Natural killer cell (primary cell): Measurements from ENCODE around the gene DNAH1. TPM values are rescaled to one million over a fixed set of nuclear protein-coding genes. Genes with fewer than 3 reads are reported as not detected.

Experiments
- ATAC-seq, 3 donors: fragments of 150-1000 bp in 2 of 3; fragments of 200-7000 bp in 1 of 3; cut with Tn5 transposase; 1 replicate in 1 of 3; 2 replicates in 2 of 3; pipeline ENCODE4 v1.10.0; 2021; ENCODE audit warnings: mild to moderate bottlenecking in 2 of 3, moderate library complexity in 2 of 3
- DNase-seq, 2 donors: peaks; one replicate each; pipeline versions ENCODE4 v3.0.0 to v3.0.0-alpha.2; 2013 to 2021; ENCODE audit warnings: mixed read lengths in 1 of 2
- H3K27ac ChIP-seq: one replicate; pipeline ENCODE4 v1.5.1; 2013; ENCODE audit warnings: mild to moderate bottlenecking, low read length
- H3K27me3 ChIP-seq: one replicate; pipeline ENCODE4 v1.6.1; 2013; ENCODE audit warnings: low read length; ENCODE audit not compliant: control insufficient read depth, insufficient read depth
- H3K36me3 ChIP-seq: one replicate; pipeline ENCODE4 v1.6.1; 2013; ENCODE audit warnings: low read length; ENCODE audit not compliant: control insufficient read depth, insufficient read depth
- H3K4me1 ChIP-seq: one replicate; pipeline ENCODE4 v1.6.1; 2013; ENCODE audit warnings: low read length; ENCODE audit not compliant: control insufficient read depth, insufficient read depth
- H3K4me3 ChIP-seq: one replicate; pipeline ENCODE4 v1.5.1; 2013; ENCODE audit warnings: low read length
- H3K9me3 ChIP-seq: one replicate; pipeline ENCODE4 v1.6.1; 2013; ENCODE audit warnings: low read length; ENCODE audit not compliant: control insufficient read depth, insufficient read depth
- H3K27ac Mint-ChIP-seq, 2 donors: one replicate each; pipeline ENCODE4 v1.8.0; 2022; ENCODE audit warnings: mild to moderate bottlenecking in 2 of 2, mixed read lengths in 2 of 2, moderate library complexity in 1 of 2
- H3K27me3 Mint-ChIP-seq, 2 donors: one replicate each; pipeline ENCODE4 v1.8.0; 2022; ENCODE audit warnings: low read depth in 2 of 2, mixed read lengths in 2 of 2
- H3K36me3 Mint-ChIP-seq: one replicate; pipeline ENCODE4 v1.8.0; 2022; ENCODE audit warnings: mixed read lengths
- H3K4me1 Mint-ChIP-seq, 2 donors: one replicate each; pipeline ENCODE4 v1.8.0; 2022; ENCODE audit warnings: mixed read lengths in 2 of 2
- H3K4me3 Mint-ChIP-seq: one replicate; pipeline ENCODE4 v1.8.0; 2022; ENCODE audit warnings: mild to moderate bottlenecking, moderate library complexity, mixed read lengths
- H3K9me3 Mint-ChIP-seq, 2 donors: one replicate each; pipeline ENCODE4 v1.8.0; 2022; ENCODE audit warnings: mixed read lengths in 2 of 2
- CTCF ChIP-seq: fragments of 200-600 bp; IDR thresholded peaks from one replicate; pipeline ENCODE4 v1.8.0; 2022; ENCODE audit warnings: antibody characterized with exemption
- WGBS: methylation state at CpG from one replicate; pipeline ENCODE4 v1.1.7; 2013; ENCODE audit warnings: missing lambda C conversion rate; ENCODE audit not compliant: insufficient coverage; 5-methylcytosine and 5-hydroxymethylcytosine counted together
- intact Hi-C: fragments of 100-400 bp; cut with micrococcal nuclease; formaldehyde crosslinking; loops from one replicate; pipeline ENCODE4 v1.14.2; 2022
- total RNA-seq, 4 donors: library from RNA; stranded (reverse); fragments of 120-200 nt in 1 of 4; gene quantifications; one replicate each; pipeline versions ENCODE4 v1.2.3 to v1.2.4, GENCODE V29; 2013 to 2022

DNAH1 gene
- total RNA-seq, 3 donors from 2014 or later (not counting 1 experiment from before 2014, with no cell fraction given), result 72.3 to 81.7 (median 74.2) TPM

GRCh38 chr3:52430416-52430810 lies 114.3 kb downstream of the DNAH1 start:
- H3K36me3 Mint-ChIP-seq, result no peaks in the 10 kb centered on the region
- Histone ChIP-seq H3K4me1 (no peaks in the 10 kb centered on the region), H3K36me3 (no peaks in the 10 kb centered on the region), H3K4me3 (no peak overlapping the region), H3K9me3 (no peaks in the 10 kb centered on the region), H3K27me3 (no peaks in the 10 kb centered on the region), H3K27ac (no peak overlapping the region)
- no peak for ATAC-seq
- H3K9me3 Mint-ChIP-seq, result no peaks in the 10 kb centered on the region
- no peak overlapping the region for H3K4me3 Mint-ChIP-seq
- no peak for TF ChIP-seq CTCF
- H3K27ac Mint-ChIP-seq, result no peak overlapping the region
- DNase-seq, result no peak
- 94% methylated on average over 7 of the region's 9 CpGs for whole genome bisulfite sequencing
- peaks cover 0 to 6% of the 10 kb centered on the region in 2 donors for H3K27me3 Mint-ChIP-seq
- no peaks in the 10 kb centered on the region for H3K4me1 Mint-ChIP-seq
- intact Hi-C loops, result no loop called here

DNA sequence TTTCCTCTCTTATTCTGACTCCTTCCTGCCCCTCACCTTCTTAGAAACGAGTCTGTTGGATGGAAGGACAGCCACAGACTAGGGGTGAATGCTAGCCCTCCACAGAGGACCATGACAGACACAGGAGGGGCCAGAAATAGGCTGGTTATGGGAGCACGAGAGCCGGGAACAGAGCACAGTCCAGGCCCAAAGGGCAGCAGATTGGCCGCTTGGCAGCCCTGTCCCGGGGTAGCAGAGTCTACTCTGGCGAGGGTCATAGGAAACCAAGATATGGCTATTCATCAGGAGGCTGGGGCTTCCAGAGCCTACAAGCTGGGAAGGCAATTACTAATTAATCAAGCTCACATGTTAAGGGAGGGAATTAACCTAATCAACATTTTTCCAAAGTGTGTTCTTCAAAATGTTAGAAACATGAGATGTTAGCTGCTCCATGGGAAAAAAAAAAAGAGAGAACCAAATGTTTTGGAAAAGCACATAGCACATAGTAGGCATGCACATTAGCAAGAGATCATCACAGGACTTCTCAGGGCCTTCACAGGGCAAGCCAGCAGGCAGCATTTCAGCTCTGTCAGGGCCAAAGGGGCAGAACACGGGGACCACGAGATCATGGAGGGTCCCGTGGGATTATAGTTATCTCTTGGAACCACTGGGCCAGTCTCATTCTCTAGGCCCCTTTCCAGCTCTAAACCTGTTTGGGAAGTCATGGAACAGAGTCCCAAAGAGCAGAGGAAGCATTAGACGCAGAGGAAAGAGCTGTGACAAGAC lies 115.5 kb downstream of the DNAH1 start:
- Mint-ChIP-seq H3K36me3 (no peaks in the 10 kb centered on the region), H3K27me3 (peaks cover 0 to 6% of the 10 kb centered on the region in 2 donors), H3K9me3 (no peaks in the 10 kb centered on the region), H3K4me3 (no peak overlapping the region), H3K4me1 (no peaks in the 10 kb centered on the region), H3K27ac (no peak overlapping the region)
- no peaks in the 10 kb centered on the region for H3K27me3 ChIP-seq
- no peak overlapping the region for H3K4me3 ChIP-seq
- TF ChIP-seq CTCF, result no peak
- 79% methylated on average over 10 of the region's 10 CpGs for WGBS
- no peak overlapping the region for H3K27ac ChIP-seq
- no peaks in the 10 kb centered on the region for H3K36me3 ChIP-seq
- H3K9me3 ChIP-seq, result no peaks in the 10 kb centered on the region
- DNase-seq (no peak), ATAC-seq (no peak)
- no peaks in the 10 kb centered on the region for H3K4me1 ChIP-seq
- intact Hi-C loops, result no loop called here

- Mint-ChIP-seq H3K9me3 (no peaks in the 10 kb centered on the region), H3K27ac (no peak overlapping the region), H3K27me3 (peaks cover 0 to 6% of the 10 kb centered on the region in 2 donors), H3K4me3 (no peak overlapping the region), H3K4me1 (no peaks in the 10 kb centered on the region), H3K36me3 (no peaks in the 10 kb centered on the region)
- Histone ChIP-seq H3K27me3 (no peaks in the 10 kb centered on the region), H3K27ac (no peak overlapping the region), H3K4me3 (no peak overlapping the region), H3K36me3 (no peaks in the 10 kb centered on the region), H3K4me1 (no peaks in the 10 kb centered on the region), H3K9me3 (no peaks in the 10 kb centered on the region)
- ATAC-seq, result no peak
- no peak for TF ChIP-seq CTCF
- DNase-seq, result no peak
- WGBS, result 84% methylated on average over 6 of the region's 6 CpGs
- intact Hi-C loops, result no loop called here
Measured at GRCh38 chr3:52432225-52432624, 116.1 kb downstream of the DNAH1 start.

- no peak overlapping the region for H3K27ac Mint-ChIP-seq
- TF ChIP-seq CTCF, result no peak
- no peaks in the 10 kb centered on the region for H3K4me1 ChIP-seq
- no peak overlapping the region for H3K27ac ChIP-seq
- no peak overlapping the region for H3K4me3 Mint-ChIP-seq
- H3K9me3 ChIP-seq, result no peaks in the 10 kb centered on the region
- 28% methylated on average over 2 of the region's 4 CpGs for WGBS
- H3K4me3 ChIP-seq, result no peak overlapping the region
- no peaks in the 10 kb centered on the region for H3K4me1 Mint-ChIP-seq
- ATAC-seq, result no peak
- no peak for DNase-seq
- no peaks in the 10 kb centered on the region for H3K27me3 ChIP-seq
- intact Hi-C loops, result no loop called here
- no peaks in the 10 kb centered on the region for H3K36me3 ChIP-seq
- no peaks in the 10 kb centered on the region for H3K9me3 Mint-ChIP-seq
- no peaks in the 10 kb centered on the region for H3K36me3 Mint-ChIP-seq
- peaks cover 0 to 6% of the 10 kb centered on the region in 2 donors for H3K27me3 Mint-ChIP-seq
Measured at GRCh38 chr3:52432691-52433141, 116.6 kb downstream of the DNAH1 start.
